HG03103 (cell line): Measurements from ENCODE around the gene NCEH1.
"Not testable (repeated sequence)": the region's sequence is repeated elsewhere in the genome, so short reads cannot be mapped to it uniquely, and the experiment has no call there.

Source experiments
- ATAC-seq: cut with Tn5 transposase; IDR thresholded peaks from one replicate; pipeline ENCODE4 v1.9.1; 2021; ENCODE audit warnings: low read depth; ENCODE audit not compliant: unreplicated experiment

The NCEH1 gene

GRCh38 chr3:172680684-172681083, 30.2 kb downstream of the NCEH1 start:
- ATAC-seq = no peak

DNA sequence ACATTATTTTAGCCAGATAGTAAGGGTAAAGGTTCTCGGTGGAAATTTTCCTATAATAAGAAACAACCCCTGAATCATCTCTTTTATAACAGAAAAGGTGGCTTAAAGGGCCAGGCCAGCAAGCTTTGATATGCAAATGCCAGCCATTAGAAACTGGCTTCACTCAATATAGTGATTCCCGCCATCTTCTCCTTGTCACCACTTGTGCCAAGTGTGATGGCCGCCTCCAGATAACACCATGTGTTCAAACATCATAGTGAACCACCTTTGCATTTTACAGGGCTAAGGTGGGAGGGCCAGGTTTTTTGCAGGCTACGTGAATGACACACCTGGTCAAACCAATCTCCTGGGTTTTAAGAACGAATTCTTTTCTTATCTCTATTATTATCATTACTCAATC, 31.3 kb downstream of the NCEH1 start:
- no peak for ATAC-seq

- ATAC-seq = no peak
Observed at GRCh38 chr3:172678068-172678467, 32.8 kb downstream of the NCEH1 start.

- ATAC-seq = no peak
Observed at GRCh38 chr3:172676196-172676922, 34.5 kb downstream of the NCEH1 start.

- ATAC-seq = no peak
Observed at GRCh38 chr3:172675441-172676193, 35.2 kb downstream of the NCEH1 start.

- ATAC-seq = peak; percentile 79
Observed at GRCh38 chr3:172673210-172673679, 37.6 kb downstream of the NCEH1 start.

DNA sequence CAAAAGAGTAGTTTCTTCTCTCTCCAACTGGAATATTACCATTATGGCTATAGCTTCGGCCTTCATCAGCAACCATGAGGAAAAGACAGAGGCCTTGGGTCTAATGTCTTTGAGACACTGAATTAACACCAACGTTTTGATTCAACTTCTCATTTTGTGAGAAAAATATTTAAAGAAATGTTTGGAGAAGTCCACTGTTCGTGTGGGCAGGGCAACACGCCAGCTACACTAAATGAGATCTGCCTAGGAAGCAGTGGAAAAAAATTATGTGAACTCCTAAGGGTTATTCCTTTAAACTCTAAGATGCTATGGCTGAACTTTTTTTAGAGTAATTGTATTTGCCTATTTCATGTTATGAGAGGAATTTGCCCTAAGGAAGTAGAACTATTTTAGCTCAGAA, 41.8 kb downstream of the NCEH1 start:
- ATAC-seq = no peak

- peak; percentile 98 for ATAC-seq
Observed at GRCh38 chr3:172666873-172667694, 43.8 kb downstream of the NCEH1 start.

- ATAC-seq = no peak
Observed at GRCh38 chr3:172666181-172666872, 44.5 kb downstream of the NCEH1 start.

DNA sequence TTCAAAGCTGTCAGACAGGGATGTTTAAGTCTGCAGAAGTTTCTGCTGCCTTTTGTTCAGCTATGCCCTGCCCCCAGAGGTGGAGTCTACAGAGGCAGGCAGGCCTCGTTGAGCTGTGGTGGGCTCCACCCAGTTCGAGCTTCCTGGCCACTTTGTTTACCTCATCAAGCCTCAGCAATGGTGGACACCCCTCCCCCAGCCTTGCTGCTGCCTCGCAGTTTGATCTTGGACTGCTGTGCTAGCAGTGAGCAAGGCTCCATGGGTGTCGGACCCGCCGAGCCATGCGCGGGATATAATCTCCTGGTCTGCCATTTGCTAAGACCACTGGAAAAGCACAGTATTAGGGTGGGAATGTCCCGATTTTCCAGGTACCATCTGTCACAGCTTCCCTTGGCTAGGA, 45.4 kb downstream of the NCEH1 start:
- not testable (repeated sequence) for ATAC-seq

DNA sequence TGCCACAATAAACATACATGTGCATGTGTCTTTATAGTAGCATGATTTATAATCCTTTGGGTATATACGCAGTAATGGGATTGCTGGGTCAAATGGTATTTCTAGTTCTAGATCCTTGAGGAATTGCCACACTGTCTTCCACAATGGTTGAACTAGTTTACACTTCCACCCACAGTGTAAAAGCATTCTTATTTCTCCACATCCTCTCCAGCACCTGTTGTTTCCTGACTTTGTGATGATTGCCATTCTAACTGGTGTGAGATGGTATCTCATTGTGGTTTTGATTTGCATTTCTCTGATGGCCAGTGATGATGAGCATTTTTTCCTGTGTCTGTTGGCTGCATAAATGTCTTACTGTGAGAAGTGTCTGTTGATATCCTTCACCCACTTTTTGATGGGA, 50.4 kb downstream of the NCEH1 start:
- not testable (repeated sequence) for ATAC-seq

DNA sequence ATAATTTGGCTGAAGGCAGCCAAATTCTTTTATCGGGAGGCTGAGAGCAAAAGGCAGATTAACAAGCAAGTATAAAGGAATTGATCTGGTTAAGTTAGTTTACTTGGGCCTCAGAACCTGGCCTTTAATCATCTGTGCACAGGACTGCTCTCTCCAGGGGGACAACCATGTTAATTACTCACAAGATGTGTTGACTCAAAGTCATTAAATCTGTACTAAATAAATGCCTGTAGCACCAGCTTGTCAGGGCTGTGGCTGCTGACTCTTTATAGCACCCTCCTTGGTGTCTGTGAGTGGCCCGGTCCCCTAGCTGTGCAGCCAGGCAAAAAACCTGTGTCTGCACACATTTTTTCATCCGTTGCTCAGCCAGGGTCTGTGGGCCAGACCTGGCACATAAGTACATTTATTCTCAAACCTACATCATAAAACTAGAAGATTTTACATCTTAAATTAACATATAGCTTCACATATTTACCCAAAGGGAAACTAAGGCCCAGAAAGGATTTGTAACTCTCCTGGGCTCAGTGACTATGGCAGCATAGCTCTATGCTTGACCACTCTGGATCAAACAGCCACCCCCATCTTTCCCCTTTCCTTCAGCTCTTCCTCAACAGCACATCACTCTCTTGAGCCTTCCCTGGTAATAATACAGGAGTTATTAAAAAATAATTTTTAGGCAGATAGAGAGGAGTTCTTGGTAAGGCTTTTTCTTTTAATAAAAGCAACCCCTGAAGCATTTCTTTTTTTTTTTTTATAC, 51.4 kb downstream of the NCEH1 start:
- no peak for ATAC-seq

DNA sequence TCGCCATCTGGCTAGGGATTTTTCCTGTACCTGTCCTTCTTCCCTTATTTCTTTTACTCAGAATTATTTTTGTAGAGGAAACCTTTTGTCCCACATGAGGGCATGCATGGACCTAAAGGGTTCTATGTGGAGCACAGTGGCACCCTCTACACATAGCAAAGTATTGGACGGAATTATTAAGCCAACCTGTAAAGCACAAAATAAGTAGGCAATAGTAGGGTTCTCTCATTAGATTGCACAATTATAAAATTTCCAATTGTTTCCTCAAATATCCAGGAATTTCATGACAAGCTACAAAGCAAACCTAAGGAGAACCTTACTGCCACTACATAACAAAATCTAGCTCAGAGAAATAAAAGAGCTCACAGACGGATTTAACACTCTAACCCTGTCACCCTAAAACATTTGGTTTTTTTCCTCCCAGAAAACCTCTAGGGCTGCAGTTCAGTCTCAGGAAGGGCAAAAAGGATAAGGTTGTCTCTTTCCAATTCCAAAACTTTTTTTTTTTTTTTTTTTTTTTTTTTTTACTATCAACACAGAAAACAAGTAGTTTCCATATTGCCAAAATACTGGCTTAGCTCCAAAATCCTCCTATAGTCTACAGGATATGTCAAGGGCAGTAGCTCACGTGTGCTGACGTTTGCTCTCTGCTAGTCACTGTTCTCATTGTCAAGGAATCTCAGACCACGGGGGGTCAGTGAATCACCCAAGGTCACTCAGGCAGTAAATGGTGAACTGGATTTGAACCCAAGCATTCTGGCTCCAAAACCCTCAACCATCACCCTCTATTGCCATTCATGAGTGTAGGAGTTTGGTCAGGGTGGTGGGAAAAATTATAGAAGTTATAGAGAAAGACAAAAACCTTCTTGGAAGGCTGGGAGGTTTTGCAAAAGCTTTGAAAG, 52.3 kb downstream of the NCEH1 start:
- ATAC-seq = no peak

GRCh38 chr3:172656602-172657001, 54.3 kb downstream of the NCEH1 start:
- no peak for ATAC-seq

DNA sequence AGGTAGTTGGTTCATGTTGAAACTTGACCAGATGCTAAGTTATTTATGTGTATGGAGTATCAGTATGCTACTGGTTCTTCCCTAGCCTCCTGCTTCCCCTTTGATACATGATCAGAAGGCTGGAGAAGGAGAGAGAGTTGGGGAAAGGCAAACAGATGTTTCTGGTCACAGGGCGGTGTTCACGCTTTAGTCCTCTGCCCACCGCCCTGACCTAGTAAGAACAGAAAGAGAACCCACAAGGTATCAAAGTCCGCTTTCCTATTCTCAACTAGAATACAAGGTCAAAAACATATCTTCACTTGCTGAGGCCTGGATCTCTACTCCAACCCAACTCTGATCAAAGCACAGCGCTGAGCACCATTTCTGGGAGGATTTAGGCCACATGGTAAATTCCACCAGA, 55.5 kb downstream of the NCEH1 start:
- no peak for ATAC-seq

DNA sequence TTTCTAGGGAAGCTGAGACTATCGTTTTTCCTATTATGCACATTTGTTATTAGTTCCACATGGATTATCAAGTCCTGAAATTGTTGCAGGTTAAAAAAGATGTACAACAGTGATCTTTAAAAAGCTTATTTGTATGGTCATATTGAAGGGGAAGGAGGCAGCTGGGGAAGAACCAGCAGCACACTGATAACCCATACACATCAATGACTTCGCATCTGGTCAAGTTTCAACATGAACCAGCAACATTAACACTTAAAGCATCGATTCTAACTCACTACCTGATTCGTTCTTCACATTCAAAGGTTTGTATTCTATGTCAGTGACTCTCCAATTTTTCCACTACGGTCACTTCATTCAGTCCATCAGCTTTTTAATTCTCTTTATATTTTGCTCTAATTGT, 56.4 kb downstream of the NCEH1 start:
- ATAC-seq = no peak

GRCh38 chr3:172653004-172653572, 57.8 kb downstream of the NCEH1 start:
- ATAC-seq = no peak

DNA sequence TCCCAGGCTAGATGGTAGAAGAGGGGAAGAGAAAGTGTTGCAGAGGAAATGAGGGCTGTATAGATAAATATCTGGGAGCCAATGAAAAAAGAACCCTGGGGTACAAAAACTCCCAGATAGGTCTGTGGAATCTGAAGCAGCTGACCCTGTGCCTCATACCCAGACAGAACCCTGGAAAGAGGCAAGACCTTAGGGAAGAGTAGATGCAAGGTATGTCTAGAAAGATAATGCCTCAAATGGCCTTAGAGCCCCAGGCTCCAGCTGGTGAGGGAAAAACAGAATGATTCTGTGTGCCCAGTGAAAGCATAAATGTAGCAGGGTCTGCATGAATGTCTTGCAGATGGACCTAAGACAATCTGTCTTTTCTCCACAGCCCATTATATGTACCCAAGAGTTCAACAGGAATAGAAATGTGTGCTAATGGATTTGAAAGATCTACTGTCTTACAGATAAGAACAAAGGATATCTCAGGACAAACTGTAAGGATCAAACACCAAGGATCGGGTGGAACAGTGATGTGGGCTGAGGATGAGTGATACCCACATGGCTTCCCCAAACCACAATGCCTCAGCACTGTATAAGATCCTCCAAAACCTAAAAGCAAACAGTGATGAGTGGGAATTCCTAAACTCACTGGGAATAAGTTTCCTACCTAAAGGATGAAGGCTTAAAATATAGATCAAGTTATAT, 58.8 kb downstream of the NCEH1 start:
- no peak for ATAC-seq
